HepG2 (cell line): ENCODE results near the gene CBY1. TPM values are rescaled to one million over a fixed set of nuclear protein-coding genes. Genes with fewer than 3 reads are reported as not detected.

ENCODE experiments used
- ASH2L ChIP-seq: fragments of 300-600, 200-600 bp; sonication (generic); IDR thresholded peaks from 2 replicates; pipeline ENCODE4 v1.7.0; 2017; ENCODE audit warnings: low read depth, mild to moderate bottlenecking, moderate library complexity, mixed read lengths, low read length; ENCODE audit not compliant: insufficient read length
- CBX2 ChIP-seq, 2 experiments: fragments of 200-600 bp in 1 of 2; sonication (generic); formaldehyde crosslinking in 1 of 2; IDR thresholded peaks; 2 replicates each; pipeline versions ENCODE4 v1.7.0 to v1.8.1; 2018 to 2022; ENCODE audit warnings: low read depth in 2 of 2, low read length in 1 of 2, mild to moderate bottlenecking in 1 of 2, missing genetic modification reagents in 1 of 2
- DNMT1 ChIP-seq: sonication (generic); formaldehyde crosslinking; IDR thresholded peaks from 2 replicates; pipeline ENCODE4 v1.5.1; 2020; ENCODE audit warnings: mild to moderate bottlenecking, missing genetic modification reagents
- EHMT2 ChIP-seq: fragments of 200-600 bp; sonication (generic); IDR thresholded peaks from 2 replicates; pipeline ENCODE4 v1.7.0; 2017; ENCODE audit warnings: antibody characterized with exemption, low read depth, low read length, borderline replicate concordance
- EZH2 ChIP-seq: conservative IDR thresholded peaks from 2 replicates; pipeline ENCODE4 v1.6.1; 2012; ENCODE audit warnings: mild to moderate bottlenecking, low read depth, low read length, moderate library complexity
- FIP1L1 ChIP-seq: fragments of 200-400 bp; formaldehyde crosslinking; IDR thresholded peaks from 2 replicates; pipeline ENCODE4 v1.6.1; 2018; ENCODE audit warnings: low read depth, mild to moderate bottlenecking, low read length, moderate library complexity, borderline replicate concordance; ENCODE audit not compliant: insufficient read depth
- GATA4 ChIP-seq: sonication (generic); IDR thresholded peaks from 2 replicates; pipeline ENCODE4 v1.6.1; 2016; ENCODE audit warnings: antibody characterized with exemption, low read depth, borderline replicate concordance
- KMT2A ChIP-seq: sonication (generic); formaldehyde crosslinking; IDR thresholded peaks from 2 replicates; pipeline ENCODE4 v1.4.0; 2020; ENCODE audit warnings: missing genetic modification reagents
- NFIB ChIP-seq: sonication (generic); formaldehyde crosslinking; IDR thresholded peaks from 2 replicates; pipeline ENCODE4 v1.9.0; 2021; ENCODE audit warnings: missing genetic modification reagents, mild to moderate bottlenecking, borderline replicate concordance
- PAX8 ChIP-seq: sonication (generic); formaldehyde crosslinking; IDR thresholded peaks from 2 replicates; pipeline ENCODE4 v1.8.0; 2022; ENCODE audit warnings: mild to moderate bottlenecking, missing genetic modification reagents, borderline replicate concordance
- REL ChIP-seq: sonication (generic); formaldehyde crosslinking; conservative IDR thresholded peaks from 2 replicates; pipeline ENCODE4 v1.8.0; 2022; ENCODE audit warnings: mild to moderate bottlenecking, missing genetic modification reagents, moderate library complexity
- SIX1 ChIP-seq: sonication (generic); formaldehyde crosslinking; IDR thresholded peaks from 2 replicates; pipeline ENCODE4 v1.4.0; 2020; ENCODE audit warnings: missing genetic modification reagents, borderline replicate concordance
- SMAD9 ChIP-seq: sonication (generic); formaldehyde crosslinking; IDR thresholded peaks from 2 replicates; pipeline ENCODE4 v1.5.1; 2020; ENCODE audit warnings: mild to moderate bottlenecking, missing genetic modification reagents
- SP140L ChIP-seq: sonication (generic); formaldehyde crosslinking; IDR thresholded peaks from 2 replicates; pipeline ENCODE4 v1.4.0; 2020; ENCODE audit warnings: missing genetic modification reagents, borderline replicate concordance
- TEAD3 ChIP-seq: optimal IDR thresholded peaks from 2 replicates; pipeline ENCODE3; 2016; ENCODE audit warnings: borderline replicate concordance
- ZBTB8A ChIP-seq: sonication (generic); formaldehyde crosslinking; IDR thresholded peaks from 2 replicates; pipeline ENCODE4 v1.4.0; 2020; ENCODE audit warnings: mild to moderate bottlenecking, low read depth, missing genetic modification reagents, borderline replicate concordance
- ZC3H4 ChIP-seq: sonication (generic); formaldehyde crosslinking; IDR thresholded peaks from 2 replicates; pipeline ENCODE4 v1.4.0; 2020; ENCODE audit warnings: missing genetic modification reagents, borderline replicate concordance
- ZNF260 ChIP-seq: sonication (generic); formaldehyde crosslinking; IDR thresholded peaks from 2 replicates; pipeline ENCODE4 v1.4.0; 2020; ENCODE audit warnings: missing genetic modification reagents, low read depth, mild to moderate bottlenecking, borderline replicate concordance
- ZNF3 ChIP-seq: IDR thresholded peaks from 2 replicates; pipeline ENCODE4 v1.7.0; 2017; ENCODE audit warnings: inconsistent platforms
- ZNF572 ChIP-seq: sonication (generic); formaldehyde crosslinking; IDR thresholded peaks from 2 replicates; pipeline ENCODE4 v1.5.1; 2020; ENCODE audit warnings: mild to moderate bottlenecking, missing genetic modification reagents
- ZNF674 ChIP-seq: sonication (generic); formaldehyde crosslinking; IDR thresholded peaks from 2 replicates; pipeline ENCODE4 v1.5.0; 2020; ENCODE audit warnings: low read depth, mild to moderate bottlenecking, missing genetic modification reagents
- ZNF724P ChIP-seq: sonication (generic); formaldehyde crosslinking; IDR thresholded peaks from 2 replicates; pipeline ENCODE4 v1.8.0; 2022; ENCODE audit warnings: missing genetic modification reagents, borderline replicate concordance
- ZNF772 ChIP-seq: sonication (generic); formaldehyde crosslinking; IDR thresholded peaks from 2 replicates; pipeline ENCODE4 v1.5.0; 2020; ENCODE audit warnings: mild to moderate bottlenecking, missing genetic modification reagents
- ZNF775 ChIP-seq: sonication (generic); formaldehyde crosslinking; IDR thresholded peaks from 2 replicates; pipeline ENCODE4 v1.4.0; 2020; ENCODE audit warnings: missing genetic modification reagents, mild to moderate bottlenecking, moderate library complexity, borderline replicate concordance
- polyA plus RNA-seq, 8 experiments: library from polyadenylated mRNA; depleted of rRNA in 3 of 8; stranded (reverse) in 7 of 8; unstranded in 1 of 8; fragments of >200 nt; fragmentation: Illumina TruSeq in 4 of 8; extraction: Trizol in 4 of 8; gene quantifications; 2 replicates each; pipeline versions ENCODE4 v1.2.1 to v1.2.3, GENCODE V29; 2011 to 2016; ENCODE audit warnings: low read depth in 4 of 8, missing spikeins in 1 of 8, mixed read lengths in 1 of 8; ENCODE audit not compliant: insufficient read depth in 1 of 8
- total RNA-seq, 5 experiments: library from RNA; depleted of rRNA; stranded (reverse); fragments of >200 nt; fragmentation: Illumina TruSeq; extraction: Trizol; gene quantifications; 2 replicates each; pipeline ENCODE4 v1.2.3, GENCODE V29; 2016; ENCODE audit warnings: low read depth in 1 of 5
- TF ChIP-seq, protein P1 (sequence below): sonication (generic); formaldehyde crosslinking; conservative IDR thresholded peaks from 2 replicates; pipeline ENCODE4 v1.4.0; 2020; ENCODE audit warnings: missing genetic modification reagents

The CBY1 gene
- total and polyA plus RNA-seq, 2 of the 13 experiments (the other 11 are each of a cell fraction or from before 2014, with no cell fraction given): 19.7 to 20.3 TPM

DNA sequence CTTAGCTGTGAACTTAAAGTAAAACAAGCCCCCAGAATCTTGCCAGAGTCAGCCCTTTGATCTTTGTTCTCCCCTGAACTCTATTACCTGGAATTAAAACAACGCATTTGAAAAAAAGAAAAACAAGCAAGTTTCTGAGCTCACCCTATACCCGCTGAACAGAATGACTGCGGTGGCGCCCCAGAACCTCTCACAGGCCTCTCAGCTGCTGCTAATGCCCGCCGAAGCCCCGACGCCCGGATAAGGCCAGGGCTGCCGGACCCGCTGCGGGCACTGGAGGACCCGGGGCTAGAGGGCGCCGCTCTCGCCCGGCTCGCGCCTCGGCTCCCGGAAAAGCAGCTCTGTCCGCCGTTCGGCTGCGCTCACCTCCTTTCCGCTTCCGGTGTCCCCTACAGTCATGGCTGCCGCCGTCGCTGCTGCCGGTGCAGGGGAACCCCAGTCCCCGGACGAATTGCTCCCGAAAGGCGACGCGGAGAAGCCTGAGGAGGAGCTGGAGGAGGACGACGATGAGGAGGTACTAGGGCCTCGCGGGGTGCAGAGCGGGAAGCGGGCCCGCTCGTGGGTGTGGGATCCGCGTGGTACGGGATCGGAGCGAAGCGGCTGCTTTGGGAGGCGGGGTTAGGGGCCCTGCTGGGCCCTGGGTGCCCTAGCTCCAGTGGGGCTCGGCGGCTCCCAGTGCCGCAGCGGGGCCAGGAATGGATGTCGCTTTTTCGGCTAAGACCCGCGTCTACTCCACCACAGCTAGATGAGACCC lies 25.3 kb downstream of the CBY1 start, which contains the start of gene TOMM22 (continued):
- TF ChIP-seq ZNF3 (no peak), ZNF572 (CRISPR knock-in tag) (no peak), TEAD3 (CRISPR knock-in tag) (peak; percentile 83), EZH2 (no peak), SIX1 (CRISPR knock-in tag) (0 out of 2 replicates have a peak, but pooled peaks have one; percentile 26), PAX8 (CRISPR knock-in tag) (no peak), SP140L (no peak), REL (peak; percentile 82; the same call in 1 of the 2 replicates), DNMT1 (peak; percentile 83), ASH2L (peak; percentile 97), KMT2A (CRISPR knock-in tag) (peak; percentile 98), ZC3H4 (no peak), EHMT2 (no peak), ZNF772 (CRISPR knock-in tag) (peak; percentile 99), ZBTB8A (CRISPR knock-in tag) (no peak), GATA4 (peak; percentile 37; the same call in 1 of the 2 replicates), SMAD9 (CRISPR knock-in tag) (no peak), ZNF674 (CRISPR knock-in tag) (peak; percentile 73; the same call in 1 of the 2 replicates), ZNF775 (CRISPR knock-in tag) (no peak), NFIB (CRISPR knock-in tag) (no peak), FIP1L1 (0 out of 2 replicates have a peak, but pooled peaks have one; percentile 45), CBX2 (IDR thresholded peaks at IDR 0.05; ENCODE audit: low read depth, low read length) (no peak), CBX2 (CRISPR knock-in tag; IDR thresholded peaks at IDR 0.05; ENCODE audit: low read depth) (no peak), ZNF724P (CRISPR knock-in tag) (no peak; the same call in 1 of the 2 replicates), ZNF260 (CRISPR knock-in tag) (no peak)
- TF ChIP-seq, protein P1, sequence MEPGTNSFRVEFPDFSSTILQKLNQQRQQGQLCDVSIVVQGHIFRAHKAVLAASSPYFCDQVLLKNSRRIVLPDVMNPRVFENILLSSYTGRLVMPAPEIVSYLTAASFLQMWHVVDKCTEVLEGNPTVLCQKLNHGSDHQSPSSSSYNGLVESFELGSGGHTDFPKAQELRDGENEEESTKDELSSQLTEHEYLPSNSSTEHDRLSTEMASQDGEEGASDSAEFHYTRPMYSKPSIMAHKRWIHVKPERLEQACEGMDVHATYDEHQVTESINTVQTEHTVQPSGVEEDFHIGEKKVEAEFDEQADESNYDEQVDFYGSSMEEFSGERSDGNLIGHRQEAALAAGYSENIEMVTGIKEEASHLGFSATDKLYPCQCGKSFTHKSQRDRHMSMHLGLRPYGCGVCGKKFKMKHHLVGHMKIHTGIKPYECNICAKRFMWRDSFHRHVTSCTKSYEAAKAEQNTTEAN (CRISPR knock-in tag): peak; percentile 65
